MM.1S (cell line): ENCODE measurements around the gene LGALS3BP.

Experiments
- DNase-seq: peaks from one replicate; pipeline ENCODE4 v3.0.0-alpha.2; 2015
- H2AFZ ChIP-seq: fragments of 300-600 bp; sonication (generic); 2 replicates; pipeline ENCODE4 v1.6.0; 2016; ENCODE audit warnings: antibody characterized with exemption, low read length
- H3F3A ChIP-seq: fragments of 300-600 bp; sonication (generic); 2 replicates; pipeline ENCODE4 v1.6.1; 2016; ENCODE audit warnings: mild to moderate bottlenecking, antibody characterized with exemption, low read length, moderate library complexity, mixed read lengths; ENCODE audit not compliant: insufficient read depth
- H3K27ac ChIP-seq: fragments of 300-600 bp; sonication (generic); 2 replicates; pipeline ENCODE4 v1.5.1; 2016; ENCODE audit warnings: mild to moderate bottlenecking, low read length
- H3K27me3 ChIP-seq: fragments of 300-600 bp; sonication (generic); replicated peaks from 2 replicates; pipeline ENCODE4 v1.6.0; 2016; ENCODE audit warnings: low read length; ENCODE audit not compliant: insufficient read depth
- H3K36me3 ChIP-seq: fragments of 300-600 bp; sonication (generic); replicated peaks from 2 replicates; pipeline ENCODE4 v1.6.1; 2016; ENCODE audit warnings: mild to moderate bottlenecking, low read length, mixed read lengths; ENCODE audit not compliant: insufficient read depth
- H3K4me1 ChIP-seq: fragments of 300-600 bp; sonication (generic); 2 replicates; pipeline ENCODE4 v1.6.1; 2016; ENCODE audit warnings: low read length, mixed read lengths
- H3K4me2 ChIP-seq: fragments of 300-600 bp; sonication (generic); 2 replicates; pipeline ENCODE4 v1.6.0; 2016; ENCODE audit warnings: low read depth, low read length
- H3K4me3 ChIP-seq: fragments of 300-600 bp; sonication (generic); 2 replicates; pipeline ENCODE4 v1.5.1; 2016; ENCODE audit warnings: low read length, mixed read lengths
- H3K79me2 ChIP-seq: fragments of 300-600 bp; sonication (generic); 2 replicates; pipeline ENCODE4 v1.6.1; 2016; ENCODE audit warnings: mixed run types, low read length, mixed read lengths
- H3K9ac ChIP-seq: fragments of 300-600 bp; sonication (generic); 2 replicates; pipeline ENCODE4 v1.6.1; 2016; ENCODE audit warnings: low read length, mixed read lengths
- H3K9me2 ChIP-seq: fragments of 300-600 bp; sonication (generic); replicated peaks from 2 replicates; pipeline ENCODE4 v1.6.1; 2016; ENCODE audit warnings: mild to moderate bottlenecking, low read length, mixed read lengths; ENCODE audit not compliant: insufficient read depth
- H3K9me3 ChIP-seq: fragments of 300-600 bp; sonication (generic); replicated peaks from 2 replicates; pipeline ENCODE4 v1.6.1; 2016; ENCODE audit warnings: mild to moderate bottlenecking, low read length, mixed read lengths; ENCODE audit not compliant: insufficient read depth
- H4K20me1 ChIP-seq: fragments of 300-600 bp; sonication (generic); 2 replicates; pipeline ENCODE4 v1.6.1; 2016; ENCODE audit warnings: mild to moderate bottlenecking, low read length, moderate library complexity, mixed read lengths; ENCODE audit not compliant: insufficient read depth
- EZH2 ChIP-seq: fragments of 300-600 bp; sonication (generic); optimal IDR thresholded peaks from 2 replicates; pipeline ENCODE3; 2017; ENCODE audit warnings: low read depth, mild to moderate bottlenecking, antibody characterized with exemption, low read length, mixed read lengths
- EZH2phosphoT487 ChIP-seq: fragments of 300-600 bp; sonication (generic); IDR thresholded peaks from 2 replicates; pipeline ENCODE4 v1.6.1; 2018; ENCODE audit warnings: antibody characterized with exemption, low read length
- TF ChIP-seq, protein P1 (sequence below): fragments of 300-600 bp; sonication (generic); IDR thresholded peaks from 2 replicates; pipeline ENCODE4 v1.5.1; 2016; ENCODE audit warnings: antibody characterized with exemption, low read length, mixed read lengths

Gene LGALS3BP

DNA sequence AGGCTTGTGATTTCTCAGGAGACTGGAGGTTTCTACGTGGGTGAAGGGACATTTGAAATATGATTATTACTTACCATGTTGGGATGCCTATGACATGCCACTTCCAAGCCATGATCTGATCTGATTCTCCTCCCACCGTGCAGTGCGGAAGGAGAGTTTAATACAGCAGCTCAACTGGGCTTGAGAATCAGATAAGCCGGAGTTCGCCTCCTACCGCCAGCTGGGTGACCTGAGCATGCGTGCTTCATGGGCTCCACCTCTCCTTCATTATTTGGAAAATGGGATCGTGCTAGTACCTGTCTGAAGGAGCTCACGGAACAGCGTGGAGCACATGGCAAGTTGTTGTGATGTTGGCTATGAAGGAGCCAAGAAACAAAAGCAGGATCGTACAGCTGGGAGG lies 42.2 kb downstream of the LGALS3BP start:
- H3K27me3 ChIP-seq = no peaks in the 10 kb centered on the region
- H3K79me2 ChIP-seq = no peaks in the 10 kb centered on the region
- no peaks in the 10 kb centered on the region for H3K36me3 ChIP-seq
- DNase-seq = no peak
- no peaks in the 10 kb centered on the region for H4K20me1 ChIP-seq
- no peak overlapping the region for H3K27ac ChIP-seq
- H2AFZ ChIP-seq = no peak overlapping the region
- peaks cover 19% of the 10 kb centered on the region for H3F3A ChIP-seq
- H3K9ac ChIP-seq = no peak overlapping the region
- H3K9me3 ChIP-seq = no peaks in the 10 kb centered on the region
- H3K4me3 ChIP-seq = no peak overlapping the region
- H3K4me2 ChIP-seq = no peak overlapping the region
- TF ChIP-seq EZH2 (no peak), EZH2phosphoT487 (no peak)
- TF ChIP-seq, protein P1, sequence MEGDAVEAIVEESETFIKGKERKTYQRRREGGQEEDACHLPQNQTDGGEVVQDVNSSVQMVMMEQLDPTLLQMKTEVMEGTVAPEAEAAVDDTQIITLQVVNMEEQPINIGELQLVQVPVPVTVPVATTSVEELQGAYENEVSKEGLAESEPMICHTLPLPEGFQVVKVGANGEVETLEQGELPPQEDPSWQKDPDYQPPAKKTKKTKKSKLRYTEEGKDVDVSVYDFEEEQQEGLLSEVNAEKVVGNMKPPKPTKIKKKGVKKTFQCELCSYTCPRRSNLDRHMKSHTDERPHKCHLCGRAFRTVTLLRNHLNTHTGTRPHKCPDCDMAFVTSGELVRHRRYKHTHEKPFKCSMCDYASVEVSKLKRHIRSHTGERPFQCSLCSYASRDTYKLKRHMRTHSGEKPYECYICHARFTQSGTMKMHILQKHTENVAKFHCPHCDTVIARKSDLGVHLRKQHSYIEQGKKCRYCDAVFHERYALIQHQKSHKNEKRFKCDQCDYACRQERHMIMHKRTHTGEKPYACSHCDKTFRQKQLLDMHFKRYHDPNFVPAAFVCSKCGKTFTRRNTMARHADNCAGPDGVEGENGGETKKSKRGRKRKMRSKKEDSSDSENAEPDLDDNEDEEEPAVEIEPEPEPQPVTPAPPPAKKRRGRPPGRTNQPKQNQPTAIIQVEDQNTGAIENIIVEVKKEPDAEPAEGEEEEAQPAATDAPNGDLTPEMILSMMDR = no peak
- no peaks in the 10 kb centered on the region for H3K9me2 ChIP-seq
- peaks cover 24% of the 10 kb centered on the region for H3K4me1 ChIP-seq

DNA sequence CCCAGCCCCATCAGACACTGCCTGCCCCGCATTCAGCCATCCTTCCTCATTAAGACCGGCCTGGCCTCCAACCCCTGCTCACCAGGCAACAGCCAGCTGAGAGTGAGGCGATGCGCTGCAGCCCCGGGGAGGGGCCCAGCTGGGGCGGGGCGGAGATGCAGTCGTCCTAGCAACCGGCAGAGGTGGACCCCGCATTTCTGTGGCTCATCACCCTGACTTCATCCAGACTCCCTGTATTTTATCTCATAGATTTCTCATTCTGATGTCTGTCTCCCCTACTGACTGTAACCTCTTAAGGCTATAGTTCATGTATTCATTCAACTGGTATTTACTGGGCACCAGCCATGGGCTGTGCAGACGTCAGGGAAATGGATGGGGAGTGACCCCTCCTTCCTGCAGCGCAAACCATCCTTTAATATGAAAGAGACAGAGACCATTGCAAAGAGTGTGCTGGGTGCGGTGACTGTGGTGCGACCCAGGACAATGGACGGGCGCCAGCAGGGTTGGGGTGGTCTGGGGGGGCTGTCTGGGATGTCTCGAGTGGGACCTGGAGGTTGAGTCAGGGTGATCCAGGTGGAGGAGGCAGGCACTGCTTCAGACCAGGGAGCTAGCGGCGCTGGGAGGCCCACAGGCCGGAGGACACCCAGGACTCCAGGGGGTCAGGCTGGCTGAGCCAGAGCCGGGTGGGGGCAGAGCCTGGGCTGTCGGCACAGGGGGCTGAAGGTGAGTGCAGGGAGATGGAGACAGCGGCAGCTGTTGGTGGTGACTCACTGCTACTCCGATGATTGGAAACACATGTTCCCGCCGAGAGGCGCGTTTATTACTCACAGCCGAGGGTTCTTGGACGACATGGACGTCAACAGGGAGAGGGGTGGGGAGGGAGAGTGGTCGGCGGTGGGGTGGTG lies 44.1 kb downstream of the LGALS3BP start:
- no peak for DNase-seq
- no peaks in the 10 kb centered on the region for H3K9me3 ChIP-seq
- H2AFZ ChIP-seq = no peak overlapping the region
- no peak overlapping the region for H3K9ac ChIP-seq
- H3K79me2 ChIP-seq = no peaks in the 10 kb centered on the region
- H3K36me3 ChIP-seq = no peaks in the 10 kb centered on the region
- H3K9me2 ChIP-seq = no peaks in the 10 kb centered on the region
- no peak overlapping the region for H3K4me2 ChIP-seq
- no peaks in the 10 kb centered on the region for H3K27me3 ChIP-seq
- H3K27ac ChIP-seq = no peak overlapping the region
- peaks cover 25% of the 10 kb centered on the region for H3K4me1 ChIP-seq
- TF ChIP-seq EZH2phosphoT487 (no peak), EZH2 (no peak)
- TF ChIP-seq, protein P1 = no peak
- H3K4me3 ChIP-seq = no peak overlapping the region
- H3F3A ChIP-seq = peaks cover 19% of the 10 kb centered on the region
- no peaks in the 10 kb centered on the region for H4K20me1 ChIP-seq

DNA sequence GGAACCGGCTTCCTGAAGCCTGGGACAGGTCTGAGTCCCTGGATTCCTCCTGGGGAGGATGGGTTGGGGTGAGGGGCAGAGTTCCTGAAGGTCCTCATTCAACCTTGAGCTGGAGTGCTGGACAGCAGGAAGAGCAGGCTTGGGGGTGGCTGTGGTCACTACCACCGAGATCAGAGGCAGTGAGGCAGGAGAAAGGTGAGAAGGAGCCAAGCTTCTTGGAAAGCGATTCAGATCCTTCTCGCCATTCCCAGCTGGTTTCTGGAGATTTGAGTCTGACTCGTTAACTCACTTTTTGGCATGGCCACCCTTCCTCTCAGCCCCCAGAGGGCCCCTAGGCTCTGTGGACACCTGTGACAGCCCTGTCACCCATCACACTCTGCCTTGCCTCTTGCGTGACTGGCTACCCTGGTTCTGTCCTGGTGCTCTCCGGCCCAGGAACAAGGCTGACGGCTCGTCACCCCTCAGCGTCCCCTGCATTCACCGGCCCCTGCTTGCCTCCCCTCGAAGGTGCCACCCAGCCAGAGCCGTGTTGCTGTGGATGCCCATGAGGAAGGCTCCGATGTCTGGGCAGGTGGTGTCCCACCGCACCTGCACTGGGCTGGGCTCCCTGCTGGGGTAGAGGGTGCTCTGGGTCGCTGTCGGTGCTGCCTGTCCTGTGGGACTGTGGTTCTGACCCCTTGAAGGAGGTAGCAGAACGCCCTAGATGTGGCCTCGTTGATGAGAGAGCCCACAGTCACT lies 44.9 kb downstream of the LGALS3BP start:
- H3K27ac ChIP-seq = peak overlapping the region; percentile 95; the same call in 1 of the 2 replicates
- peak overlapping the region; percentile 57; the same call in 1 of the 2 replicates for H3K4me2 ChIP-seq
- H3K79me2 ChIP-seq = no peaks in the 10 kb centered on the region

More for the DNA sequence above, 44.9 kb downstream of the LGALS3BP start:
- no peaks in the 10 kb centered on the region for H3K36me3 ChIP-seq
- no peaks in the 10 kb centered on the region for H4K20me1 ChIP-seq
- no peaks in the 10 kb centered on the region for H3K9me3 ChIP-seq
- peaks cover 25% of the 10 kb centered on the region for H3K4me1 ChIP-seq
- TF ChIP-seq EZH2phosphoT487 (no peak), EZH2 (no peak)
- TF ChIP-seq, protein P1 = no peak
- DNase-seq = no peak
- peak overlapping the region; percentile 63 for H2AFZ ChIP-seq
- H3K9ac ChIP-seq = peak overlapping the region; percentile 62
- no peaks in the 10 kb centered on the region for H3K27me3 ChIP-seq
- H3K9me2 ChIP-seq = no peaks in the 10 kb centered on the region
- H3K4me3 ChIP-seq = no peak overlapping the region
- H3F3A ChIP-seq = peaks cover 19% of the 10 kb centered on the region
